ENCODE measurements around the gene TBC1D20. TPM values are rescaled to one million over a fixed set of nuclear protein-coding genes. Genes with fewer than 3 reads are reported as not detected.

TBC1D20 gene
- total RNA-seq, 1 experiment from 2014 or later, result 32.8 TPM

DNA sequence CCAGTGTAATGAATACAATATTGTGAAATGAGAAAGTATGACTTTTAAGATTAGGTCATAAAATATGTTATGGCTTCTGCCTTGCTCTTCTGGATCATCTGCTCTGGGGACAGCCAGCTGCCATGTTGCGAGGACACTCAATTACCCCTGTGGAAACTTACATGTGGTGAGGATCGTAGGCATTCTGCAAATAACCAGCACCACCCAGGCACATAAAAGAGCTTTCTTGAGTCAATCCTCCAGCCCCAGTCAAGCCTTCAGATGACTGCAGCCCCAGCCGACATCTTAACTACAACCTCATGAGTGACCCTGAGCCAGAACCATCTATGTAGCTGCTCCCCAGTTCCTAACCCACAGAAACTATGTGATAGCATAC, 58.8 kb downstream of the TBC1D20 start:
- Histone ChIP-seq H3K4me3 (no peak overlapping the region), H3K27me3 (ENCODE audit: insufficient read depth, low read depth) (no peaks in the 10 kb centered on the region), H3K9me3 (ENCODE audit: insufficient read depth, low read depth) (peaks cover 7% of the 10 kb centered on the region; the same call in 1 of the 2 replicates), H3K79me2 (ENCODE audit: low read depth) (peaks cover 5% of the 10 kb centered on the region), H3F3A (ENCODE audit: insufficient read depth, low read depth) (peaks cover 58% of the 10 kb centered on the region), H3K9me2 (ENCODE audit: insufficient read depth) (no peaks in the 10 kb centered on the region), H2AFZ (no peak overlapping the region), H3K4me2 (no peak overlapping the region), H4K20me1 (ENCODE audit: insufficient read depth) (no peaks in the 10 kb centered on the region), H3K27ac (peak overlapping the region; percentile 96), H3K4me1 (replicated peaks; ENCODE audit: insufficient read depth) (peaks cover 37% of the 10 kb centered on the region), H3K36me3 (ENCODE audit: low read depth) (no peaks in the 10 kb centered on the region)
- no peak for DNase-seq
- ChIA-PET POLR2A (ENCODE audit: unreplicated experiment) (no interaction called here), CTCF (interaction anchor here (0.5 kb wide), 1 partner anchor 29 kb away, joined by 7 read pairs; no protein-coding TSS in a partner anchor)
- intact Hi-C loops (cut with micrococcal nuclease; ENCODE audit: unreplicated experiment), result no loop called here
- BruUV-seq (replicated peaks), result no TSS peak
- TF ChIP-seq EZH2 (IDR thresholded peaks at IDR 0.05; ENCODE audit: low read depth), result no peak
- TF ChIP-seq, protein P1, sequence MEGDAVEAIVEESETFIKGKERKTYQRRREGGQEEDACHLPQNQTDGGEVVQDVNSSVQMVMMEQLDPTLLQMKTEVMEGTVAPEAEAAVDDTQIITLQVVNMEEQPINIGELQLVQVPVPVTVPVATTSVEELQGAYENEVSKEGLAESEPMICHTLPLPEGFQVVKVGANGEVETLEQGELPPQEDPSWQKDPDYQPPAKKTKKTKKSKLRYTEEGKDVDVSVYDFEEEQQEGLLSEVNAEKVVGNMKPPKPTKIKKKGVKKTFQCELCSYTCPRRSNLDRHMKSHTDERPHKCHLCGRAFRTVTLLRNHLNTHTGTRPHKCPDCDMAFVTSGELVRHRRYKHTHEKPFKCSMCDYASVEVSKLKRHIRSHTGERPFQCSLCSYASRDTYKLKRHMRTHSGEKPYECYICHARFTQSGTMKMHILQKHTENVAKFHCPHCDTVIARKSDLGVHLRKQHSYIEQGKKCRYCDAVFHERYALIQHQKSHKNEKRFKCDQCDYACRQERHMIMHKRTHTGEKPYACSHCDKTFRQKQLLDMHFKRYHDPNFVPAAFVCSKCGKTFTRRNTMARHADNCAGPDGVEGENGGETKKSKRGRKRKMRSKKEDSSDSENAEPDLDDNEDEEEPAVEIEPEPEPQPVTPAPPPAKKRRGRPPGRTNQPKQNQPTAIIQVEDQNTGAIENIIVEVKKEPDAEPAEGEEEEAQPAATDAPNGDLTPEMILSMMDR (conservative IDR thresholded peaks at IDR 0.05), result no peak

DNA sequence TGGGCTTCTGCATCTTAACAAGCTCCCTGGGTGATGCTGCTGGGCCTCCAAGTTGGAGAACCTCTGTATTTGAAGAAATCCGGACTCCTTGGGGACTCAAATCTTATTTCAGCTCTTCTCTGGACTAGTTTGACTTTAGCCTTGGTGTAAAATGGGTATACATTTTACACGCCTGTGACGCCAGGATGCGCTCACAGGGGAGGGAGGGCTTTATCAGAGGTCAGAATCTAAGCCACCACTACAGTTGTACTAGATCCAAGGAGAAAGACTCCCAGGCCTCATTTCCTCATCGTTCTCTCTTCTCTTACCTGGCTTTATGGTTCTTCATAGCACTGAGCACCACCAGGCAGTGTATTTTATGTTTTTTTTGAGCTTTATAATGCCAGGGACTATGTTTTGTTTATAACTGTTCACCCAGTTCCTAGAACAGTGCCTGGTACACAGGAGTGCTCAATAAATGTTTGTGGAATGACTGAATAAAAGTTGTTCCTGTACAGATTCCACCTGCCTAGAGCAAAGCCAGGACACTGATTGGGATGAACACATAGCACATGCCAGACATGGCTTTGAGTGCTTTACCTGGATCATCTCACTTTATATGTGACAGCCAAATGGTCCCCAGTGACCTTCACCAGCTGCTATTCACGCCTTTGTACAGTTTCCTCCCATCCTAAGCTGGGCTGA, 59.3 kb downstream of the TBC1D20 start:
- Histone ChIP-seq H3K27me3 (ENCODE audit: insufficient read depth, low read depth) (no peaks in the 10 kb centered on the region), H3K9me3 (ENCODE audit: insufficient read depth, low read depth) (peaks cover 7% of the 10 kb centered on the region; the same call in 1 of the 2 replicates), H3K4me1 (replicated peaks; ENCODE audit: insufficient read depth) (peaks cover 37% of the 10 kb centered on the region), H3F3A (ENCODE audit: insufficient read depth, low read depth) (peaks cover 63% of the 10 kb centered on the region), H3K27ac (peak overlapping the region; percentile 96), H3K4me3 (no peak overlapping the region), H2AFZ (no peak overlapping the region), H4K20me1 (ENCODE audit: insufficient read depth) (no peaks in the 10 kb centered on the region), H3K9me2 (ENCODE audit: insufficient read depth) (no peaks in the 10 kb centered on the region), H3K36me3 (ENCODE audit: low read depth) (0 out of 2 replicates have a peak, but pooled peaks cover 2% of the 10 kb centered on the region), H3K79me2 (ENCODE audit: low read depth) (no peaks in the 10 kb centered on the region), H3K4me2 (no peak overlapping the region)
- POLR2A ChIA-PET (ENCODE audit: unreplicated experiment), result no interaction called here
- CTCF ChIA-PET, result interaction anchor here (0.5 kb wide), 1 partner anchor 28 kb away, joined by 7 read pairs; no protein-coding TSS in a partner anchor
- no TSS peak for BruUV-seq (replicated peaks)
- intact Hi-C loops (cut with micrococcal nuclease; ENCODE audit: unreplicated experiment), result no loop called here
- no peak for DNase-seq
- TF ChIP-seq, protein P1 (conservative IDR thresholded peaks at IDR 0.05), result no peak
- TF ChIP-seq EZH2 (IDR thresholded peaks at IDR 0.05; ENCODE audit: low read depth), result no peak

DNA sequence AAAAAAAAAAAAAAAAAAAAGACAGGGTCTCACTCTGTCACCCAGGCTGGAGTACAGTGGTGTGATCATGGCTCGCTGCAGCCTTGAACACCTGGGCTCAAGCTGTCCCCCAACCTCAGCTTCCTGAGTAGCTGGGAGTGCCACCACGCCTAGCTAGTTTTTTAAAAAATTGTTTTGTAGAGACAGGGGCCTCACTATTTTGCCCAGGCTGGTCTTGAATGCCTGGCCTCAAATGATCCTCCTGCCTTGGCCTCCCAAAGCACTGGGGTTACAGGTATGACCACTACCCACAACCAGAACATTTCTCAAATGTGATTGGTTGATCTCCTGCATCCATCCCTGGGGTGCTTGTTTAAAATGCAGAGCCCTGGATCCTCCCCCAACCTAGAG, 59.8 kb downstream of the TBC1D20 start:
- POLR2A ChIA-PET (ENCODE audit: unreplicated experiment), result no interaction called here
- peak overlapping the region; percentile 96 for H3K27ac ChIP-seq
- intact Hi-C loops (cut with micrococcal nuclease; ENCODE audit: unreplicated experiment), result no loop called here

More for the DNA sequence above, 59.8 kb downstream of the TBC1D20 start:
- Histone ChIP-seq H3K4me2 (0 out of 2 replicates have a peak overlapping the region, but pooled peaks have one; percentile 58), H3K27me3 (ENCODE audit: insufficient read depth, low read depth) (no peaks in the 10 kb centered on the region), H3K36me3 (ENCODE audit: low read depth) (0 out of 2 replicates have a peak, but pooled peaks cover 6% of the 10 kb centered on the region), H2AFZ (no peak overlapping the region), H3K4me3 (no peak overlapping the region), H3K9me2 (ENCODE audit: insufficient read depth) (no peaks in the 10 kb centered on the region), H4K20me1 (ENCODE audit: insufficient read depth) (peaks cover 2% of the 10 kb centered on the region; the same call in 1 of the 2 replicates), H3K4me1 (replicated peaks; ENCODE audit: insufficient read depth) (peaks cover 37% of the 10 kb centered on the region), H3K9me3 (ENCODE audit: insufficient read depth, low read depth) (peaks cover 7% of the 10 kb centered on the region; the same call in 1 of the 2 replicates), H3K79me2 (ENCODE audit: low read depth) (no peaks in the 10 kb centered on the region), H3F3A (ENCODE audit: insufficient read depth, low read depth) (peaks cover 68% of the 10 kb centered on the region)
- TSS peak; percentile 13 for BruUV-seq (replicated peaks)
- CTCF ChIA-PET, result no interaction called here
- TF ChIP-seq EZH2 (IDR thresholded peaks at IDR 0.05; ENCODE audit: low read depth), result no peak
- TF ChIP-seq, protein P1 (conservative IDR thresholded peaks at IDR 0.05), result no peak
- DNase-seq, result no peak
